ENCODE results near the gene CDPF1.

The CDPF1 gene

DNA sequence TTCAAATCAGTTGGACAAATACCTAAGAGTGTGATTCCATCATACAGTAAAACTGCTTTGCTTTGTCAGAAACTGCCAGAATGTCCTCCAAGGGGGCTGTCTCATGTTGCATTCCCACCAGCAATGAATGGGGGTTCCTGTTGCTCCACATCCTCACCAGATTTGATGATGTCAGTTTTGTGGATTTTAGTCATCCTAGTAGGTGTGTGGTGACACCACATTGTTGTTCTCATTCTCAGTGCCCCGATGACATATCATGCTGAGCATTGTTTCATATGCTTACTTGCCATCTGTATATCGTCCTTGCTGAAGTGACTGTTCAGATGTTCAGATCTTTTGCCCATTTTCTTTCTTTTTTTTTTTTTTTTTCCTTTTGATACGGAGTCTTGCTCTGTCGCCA is 37.0 kb downstream of the CDPF1 start:
- ATAC-seq (ENCODE audit: low read depth) (no peak), DNase-seq (ENCODE audit: low spot score) (no peak)
- Histone ChIP-seq H3K36me3 (ENCODE audit: low read depth) (peaks cover 5% of the 10 kb centered on the region; the same call in 1 of the 2 replicates), H3K27ac (ENCODE audit: poor library complexity, severe bottlenecking) (no peak overlapping the region), H3K4me3 (ENCODE audit: severe bottlenecking) (no peak overlapping the region), H3K9me3 (ENCODE audit: severe bottlenecking) (peaks cover 7% of the 10 kb centered on the region), H3K27me3 (ENCODE audit: insufficient read depth, poor library complexity, severe bottlenecking) (no peaks in the 10 kb centered on the region), H3K4me1 (ENCODE audit: insufficient read depth, poor library complexity, severe bottlenecking) (no peaks in the 10 kb centered on the region)
- TF ChIP-seq CTCF (IDR thresholded peaks at IDR 0.05; ENCODE audit: poor library complexity, severe bottlenecking), result no peak

DNA sequence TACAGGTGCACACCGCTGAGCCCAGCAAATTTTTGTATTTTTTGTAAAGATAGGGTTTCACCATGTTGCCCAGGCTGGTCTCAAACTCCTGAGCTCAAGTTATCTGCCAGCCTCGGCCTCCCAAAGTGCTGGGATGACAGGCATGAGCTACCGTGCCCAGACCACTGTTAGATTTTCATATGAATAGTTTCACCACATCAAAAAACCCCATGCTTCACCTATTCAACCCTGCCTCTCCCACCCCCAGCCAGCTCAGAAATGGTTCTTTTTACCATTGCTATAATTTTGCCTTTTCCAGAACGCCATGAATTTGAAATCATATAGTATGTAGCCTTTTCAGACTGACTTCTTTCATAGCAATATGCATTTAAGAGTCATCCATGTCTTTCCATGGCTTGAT is 37.9 kb downstream of the CDPF1 start:
- ATAC-seq (ENCODE audit: low read depth), result no peak
- no peak overlapping the region for H3K4me3 ChIP-seq (ENCODE audit: severe bottlenecking)
- no peak overlapping the region for H3K27ac ChIP-seq (ENCODE audit: poor library complexity, severe bottlenecking)
- no peaks in the 10 kb centered on the region for H3K4me1 ChIP-seq (ENCODE audit: insufficient read depth, poor library complexity, severe bottlenecking)
- no peak for TF ChIP-seq CTCF (IDR thresholded peaks at IDR 0.05; ENCODE audit: poor library complexity, severe bottlenecking)
- peaks cover 7% of the 10 kb centered on the region for H3K9me3 ChIP-seq (ENCODE audit: severe bottlenecking)
- no peaks in the 10 kb centered on the region for H3K27me3 ChIP-seq (ENCODE audit: insufficient read depth, poor library complexity, severe bottlenecking)
- H3K36me3 ChIP-seq (ENCODE audit: low read depth), result peaks cover 5% of the 10 kb centered on the region; the same call in 1 of the 2 replicates
- no peak for DNase-seq (ENCODE audit: low spot score)

DNA sequence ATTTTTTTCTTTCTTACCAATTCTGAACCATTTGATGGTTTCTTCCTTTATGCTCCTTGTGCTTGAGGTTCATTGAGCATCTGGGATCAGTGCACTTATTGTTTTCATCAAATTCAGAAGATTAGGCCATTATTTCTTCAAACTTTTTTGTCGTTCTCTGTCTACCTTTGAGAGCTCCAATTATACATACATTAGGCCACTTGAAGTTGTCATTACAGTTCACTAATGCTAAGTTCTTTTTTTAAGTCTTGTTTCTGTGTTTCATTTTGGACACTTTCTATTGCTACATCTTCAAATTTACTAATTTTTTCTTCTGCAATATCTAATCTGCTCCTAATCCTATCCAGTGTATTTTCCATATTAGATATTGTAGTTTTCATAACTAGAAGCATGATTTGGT is 40.8 kb downstream of the CDPF1 start:
- TF ChIP-seq CTCF (IDR thresholded peaks at IDR 0.05; ENCODE audit: poor library complexity, severe bottlenecking), result no peak
- ATAC-seq (ENCODE audit: low read depth), result no peak
- H3K36me3 ChIP-seq (ENCODE audit: low read depth), result peaks cover 5% of the 10 kb centered on the region; the same call in 1 of the 2 replicates

DNA sequence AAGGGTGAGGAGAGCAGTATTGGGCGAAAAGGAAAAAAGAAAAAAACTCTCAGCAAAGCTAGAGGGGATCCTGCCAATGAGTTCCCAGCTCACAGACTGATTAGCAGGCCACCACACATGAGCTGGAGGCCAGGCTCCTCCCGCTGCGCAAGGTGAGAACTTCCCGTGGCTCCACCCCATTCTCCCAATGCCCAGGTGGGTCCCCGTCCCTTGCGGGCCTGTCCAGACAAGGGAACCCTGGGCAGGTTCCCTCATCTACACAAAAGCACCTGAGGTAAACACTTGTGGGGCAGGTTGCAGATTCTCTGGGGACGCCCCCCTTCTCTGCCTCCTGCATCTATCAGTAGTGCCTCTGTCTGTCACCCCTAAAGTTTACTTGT is 46.5 kb downstream of the CDPF1 start:
- ATAC-seq (ENCODE audit: low read depth) (no peak), DNase-seq (ENCODE audit: low spot score) (no peak)
- H3K36me3 ChIP-seq (ENCODE audit: low read depth), result no peaks in the 10 kb centered on the region; the same call in 1 of the 2 replicates
- no peaks in the 10 kb centered on the region for H3K9me3 ChIP-seq (ENCODE audit: severe bottlenecking)
- TF ChIP-seq CTCF (IDR thresholded peaks at IDR 0.05; ENCODE audit: poor library complexity, severe bottlenecking), result no peak
- no peak overlapping the region for H3K4me3 ChIP-seq (ENCODE audit: severe bottlenecking)
- H3K27ac ChIP-seq (ENCODE audit: poor library complexity, severe bottlenecking), result no peak overlapping the region
- H3K4me1 ChIP-seq (ENCODE audit: insufficient read depth, poor library complexity, severe bottlenecking), result no peaks in the 10 kb centered on the region
- H3K27me3 ChIP-seq (ENCODE audit: insufficient read depth, poor library complexity, severe bottlenecking), result no peaks in the 10 kb centered on the region

More for the DNA sequence above, 40.8 kb downstream of the CDPF1 start:
- Histone ChIP-seq H3K4me3 (ENCODE audit: severe bottlenecking) (no peak overlapping the region), H3K27ac (ENCODE audit: poor library complexity, severe bottlenecking) (no peak overlapping the region), H3K27me3 (ENCODE audit: insufficient read depth, poor library complexity, severe bottlenecking) (no peaks in the 10 kb centered on the region), H3K9me3 (ENCODE audit: severe bottlenecking) (peaks cover 7% of the 10 kb centered on the region), H3K4me1 (ENCODE audit: insufficient read depth, poor library complexity, severe bottlenecking) (no peaks in the 10 kb centered on the region)
- DNase-seq (ENCODE audit: low spot score), result no peak

- no peaks in the 10 kb centered on the region for H3K4me1 ChIP-seq (ENCODE audit: insufficient read depth, poor library complexity, severe bottlenecking)
- DNase-seq (ENCODE audit: low spot score) (no peak), ATAC-seq (ENCODE audit: low read depth) (no peak)
- no peaks in the 10 kb centered on the region; the same call in 1 of the 2 replicates for H3K36me3 ChIP-seq (ENCODE audit: low read depth)
- no peak overlapping the region for H3K4me3 ChIP-seq (ENCODE audit: severe bottlenecking)
- H3K9me3 ChIP-seq (ENCODE audit: severe bottlenecking), result no peaks in the 10 kb centered on the region
- no peaks in the 10 kb centered on the region for H3K27me3 ChIP-seq (ENCODE audit: insufficient read depth, poor library complexity, severe bottlenecking)
- no peak overlapping the region for H3K27ac ChIP-seq (ENCODE audit: poor library complexity, severe bottlenecking)
- TF ChIP-seq CTCF (IDR thresholded peaks at IDR 0.05; ENCODE audit: poor library complexity, severe bottlenecking), result no peak
Observed at GRCh38 chr22:46202897-46203600, 47.0 kb downstream of the CDPF1 start.
